Hepatocyte (in vitro differentiated cells): ENCODE measurements around the gene RASSF7.

Experiments
- CTCF ChIP-seq: fragments of 200-600 bp; sonication (generic); IDR thresholded peaks from 2 replicates; pipeline ENCODE4 v1.5.1; 2016; ENCODE audit warnings: antibody characterized with exemption, mild to moderate bottlenecking; ENCODE audit not compliant: poor library complexity
- EZH2 ChIP-seq: fragments of 200-600 bp; sonication (generic); IDR thresholded peaks from 2 replicates; pipeline ENCODE4 v1.6.1; 2016; ENCODE audit warnings: antibody characterized with exemption, mild to moderate bottlenecking, borderline replicate concordance

- TF ChIP-seq CTCF, result no peak
- TF ChIP-seq EZH2, result no peak
These were observed 15.6 kb upstream of the RASSF7 start for GRCh38 chr11:545171-545570.
